WI38 (cell line): ENCODE results near the gene NT5E.

Experiments used
- H3K4me3 ChIP-seq: 2 replicates; pipeline ENCODE4 v1.5.1; 2011; ENCODE audit warnings: low read depth, mild to moderate bottlenecking, control low read depth, low read length
- CTCF ChIP-seq: IDR thresholded peaks from 2 replicates; pipeline ENCODE4 v1.5.1; 2012; ENCODE audit warnings: low read depth, mild to moderate bottlenecking, control low read depth, low read length

Gene NT5E

GRCh38 chr6:85436411-85436810, 13.5 kb upstream of the NT5E start:
- TF ChIP-seq CTCF = no peak
- H3K4me3 ChIP-seq = no peak overlapping the region

- H3K4me3 ChIP-seq = no peak overlapping the region
- TF ChIP-seq CTCF = no peak
These were observed 12.9 kb upstream of the NT5E start for GRCh38 chr6:85436939-85437495.

- TF ChIP-seq CTCF = no peak
- H3K4me3 ChIP-seq = no peak overlapping the region
These were observed 6.3 kb upstream of the NT5E start for GRCh38 chr6:85443349-85444117.

- no peak for TF ChIP-seq CTCF
- H3K4me3 ChIP-seq = peak overlapping the region; percentile 92
These were observed 480 bp upstream of the NT5E start for GRCh38 chr6:85449388-85449817.

- H3K4me3 ChIP-seq = peak overlapping the region; percentile 92
These were observed 1.9 kb downstream of the NT5E start for GRCh38 chr6:85451565-85452306.

GRCh38 chr6:85452441-85452881, 2.6 kb downstream of the NT5E start:
- TF ChIP-seq CTCF = no peak

More at GRCh38 chr6:85451565-85452306, 1.9 kb downstream of the NT5E start:
- TF ChIP-seq CTCF = no peak

GRCh38 chr6:85453052-85453451, 3.2 kb downstream of the NT5E start:
- no peak for TF ChIP-seq CTCF
- H3K4me3 ChIP-seq = peak overlapping the region; percentile 92

More at GRCh38 chr6:85452441-85452881, 2.6 kb downstream of the NT5E start:
- H3K4me3 ChIP-seq = peak overlapping the region; percentile 92
